ENCODE results near the gene DNAJC30.

The DNAJC30 gene

DNA sequence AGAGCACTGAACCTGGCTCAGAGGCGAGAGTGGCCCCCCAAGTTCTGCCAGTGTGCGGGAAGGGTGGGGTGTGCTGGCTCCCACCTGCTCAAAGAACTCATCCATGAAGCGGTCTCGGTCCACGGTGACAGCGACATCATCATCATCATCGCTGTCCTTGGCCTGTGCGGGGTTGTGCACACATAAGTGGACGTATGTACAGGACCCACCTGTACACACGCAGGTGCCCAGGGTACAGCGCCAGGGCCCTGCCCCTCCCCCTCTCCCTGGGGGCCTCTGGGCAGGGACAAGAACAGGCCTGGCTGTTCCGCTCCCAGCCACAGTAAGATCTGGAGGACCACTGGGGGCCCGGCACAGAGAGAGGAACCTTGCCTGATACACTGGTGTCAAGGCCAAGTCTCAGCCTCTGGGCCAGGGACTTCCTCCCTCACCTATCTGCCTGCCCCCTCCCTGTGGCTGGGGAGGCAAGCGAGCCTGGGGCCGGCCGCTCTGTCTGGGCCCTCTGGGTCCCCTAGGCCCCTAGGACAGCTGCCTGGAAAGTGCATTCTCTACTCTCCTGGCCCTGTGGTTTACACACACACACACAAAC, 25.8 kb upstream of the DNAJC30 start:
- TF ChIP-seq, protein P1, sequence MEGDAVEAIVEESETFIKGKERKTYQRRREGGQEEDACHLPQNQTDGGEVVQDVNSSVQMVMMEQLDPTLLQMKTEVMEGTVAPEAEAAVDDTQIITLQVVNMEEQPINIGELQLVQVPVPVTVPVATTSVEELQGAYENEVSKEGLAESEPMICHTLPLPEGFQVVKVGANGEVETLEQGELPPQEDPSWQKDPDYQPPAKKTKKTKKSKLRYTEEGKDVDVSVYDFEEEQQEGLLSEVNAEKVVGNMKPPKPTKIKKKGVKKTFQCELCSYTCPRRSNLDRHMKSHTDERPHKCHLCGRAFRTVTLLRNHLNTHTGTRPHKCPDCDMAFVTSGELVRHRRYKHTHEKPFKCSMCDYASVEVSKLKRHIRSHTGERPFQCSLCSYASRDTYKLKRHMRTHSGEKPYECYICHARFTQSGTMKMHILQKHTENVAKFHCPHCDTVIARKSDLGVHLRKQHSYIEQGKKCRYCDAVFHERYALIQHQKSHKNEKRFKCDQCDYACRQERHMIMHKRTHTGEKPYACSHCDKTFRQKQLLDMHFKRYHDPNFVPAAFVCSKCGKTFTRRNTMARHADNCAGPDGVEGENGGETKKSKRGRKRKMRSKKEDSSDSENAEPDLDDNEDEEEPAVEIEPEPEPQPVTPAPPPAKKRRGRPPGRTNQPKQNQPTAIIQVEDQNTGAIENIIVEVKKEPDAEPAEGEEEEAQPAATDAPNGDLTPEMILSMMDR (IDR thresholded peaks at IDR 0.05; ENCODE audit: control insufficient read depth, insufficient read depth, low read depth, low read length, missing control alignments) = no peak
- DNase-seq (ENCODE audit: low read depth) = no peak
- H3K4me3 ChIP-seq (ENCODE audit: control insufficient read depth, low read depth, low read length) = no peak overlapping the region

DNA sequence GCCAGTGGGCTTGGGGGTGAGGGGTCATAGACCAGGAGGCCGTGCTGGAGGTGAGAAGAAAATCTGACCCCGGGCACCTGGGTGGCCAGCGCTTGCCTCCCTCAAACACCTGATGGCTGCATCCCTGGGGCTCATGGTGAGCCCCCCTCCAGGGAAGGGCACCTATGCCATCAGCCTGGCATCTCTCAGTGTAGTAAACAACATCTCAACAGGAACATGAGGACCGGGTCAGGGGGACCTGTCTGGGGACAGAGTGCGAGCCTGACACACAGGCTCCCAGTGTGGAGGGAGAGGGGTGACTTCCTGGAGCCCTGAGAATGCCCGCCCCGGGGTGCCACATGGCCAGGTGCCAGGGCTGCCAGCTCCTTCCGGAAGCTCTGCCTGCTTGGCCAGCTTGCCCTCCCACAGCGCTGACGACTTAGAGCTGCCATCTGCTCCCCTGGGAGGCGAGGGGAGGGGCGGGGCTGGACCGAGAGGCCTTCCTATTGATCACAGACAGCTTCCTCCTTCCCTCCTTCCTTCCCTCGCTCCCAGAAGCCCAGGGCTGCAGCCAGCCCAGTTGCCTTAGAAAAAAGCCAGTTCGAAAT, 23.9 kb upstream of the DNAJC30 start:
- TF ChIP-seq, protein P1 (IDR thresholded peaks at IDR 0.05; ENCODE audit: control insufficient read depth, insufficient read depth, low read depth, low read length, missing control alignments) = no peak
- DNase-seq (ENCODE audit: low read depth) = no peak
- H3K4me3 ChIP-seq (ENCODE audit: control insufficient read depth, low read depth, low read length) = no peak overlapping the region

DNA sequence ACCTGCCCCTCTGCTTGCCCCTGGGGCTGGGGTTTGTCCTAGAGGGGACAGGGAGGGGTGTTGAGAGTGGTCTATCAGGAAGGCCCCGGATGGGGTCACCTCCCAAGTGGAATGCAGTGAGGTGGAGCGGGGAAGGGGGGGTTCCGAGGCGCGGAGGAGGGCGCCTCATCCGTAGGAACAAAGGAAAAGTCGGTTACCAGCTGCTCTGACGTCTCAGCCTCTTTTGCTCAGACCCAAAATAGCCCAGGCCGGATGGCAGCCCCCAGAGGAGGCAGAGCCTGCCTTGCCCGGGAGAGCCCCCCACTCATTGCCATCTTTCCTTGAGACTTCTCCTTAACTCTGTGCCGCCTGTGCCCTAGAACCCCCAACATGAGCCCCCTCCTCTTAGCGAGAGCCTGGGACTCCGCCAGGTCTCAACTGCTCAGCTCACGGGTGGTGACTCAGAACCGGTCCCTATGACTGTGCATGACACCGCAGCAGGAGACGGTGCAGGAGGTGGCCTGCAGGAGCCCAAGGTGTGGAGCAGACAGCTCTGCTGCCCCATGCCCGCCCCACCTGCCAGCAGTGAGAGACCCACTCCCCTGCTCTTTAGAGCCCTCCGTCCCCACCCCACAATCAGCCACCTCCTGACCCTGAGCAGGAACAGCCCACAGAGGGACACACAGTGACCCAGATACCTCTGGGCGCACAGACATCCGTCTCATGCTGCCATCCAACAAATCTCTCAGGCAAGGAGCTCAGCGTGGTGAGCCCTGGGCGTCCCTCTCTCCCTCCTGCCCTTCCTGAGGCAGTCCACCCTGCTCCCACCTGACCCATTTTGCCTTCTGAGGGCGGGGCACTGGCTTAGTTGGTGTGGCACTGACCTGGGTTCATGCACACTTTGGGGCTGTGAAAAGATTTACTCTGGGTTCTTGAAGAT, 23.1 kb upstream of the DNAJC30 start:
- no peak for DNase-seq (ENCODE audit: low read depth)
- H3K4me3 ChIP-seq (ENCODE audit: control insufficient read depth, low read depth, low read length) = no peak overlapping the region
- TF ChIP-seq, protein P1 (IDR thresholded peaks at IDR 0.05; ENCODE audit: control insufficient read depth, insufficient read depth, low read depth, low read length, missing control alignments) = no peak

DNA sequence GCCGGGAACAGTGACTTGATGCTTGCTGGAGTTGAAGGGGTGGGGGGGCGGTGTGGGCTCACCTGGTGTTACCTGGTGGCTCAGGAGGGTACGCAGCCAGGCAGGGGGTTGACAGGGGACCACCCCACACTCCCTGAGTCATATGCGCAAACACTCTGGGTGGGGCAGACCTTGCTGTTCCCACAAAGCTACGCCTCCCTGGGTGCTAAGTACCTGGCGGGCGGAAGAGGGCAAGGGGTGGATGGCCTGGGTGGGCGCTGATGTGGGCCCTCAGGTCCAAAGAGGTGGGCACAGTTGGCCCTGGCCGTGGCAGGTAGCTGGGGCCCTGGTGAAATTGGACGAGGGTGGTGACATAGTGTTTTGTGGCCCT, 22.3 kb upstream of the DNAJC30 start:
- no peak for DNase-seq (ENCODE audit: low read depth)
- TF ChIP-seq, protein P1 (IDR thresholded peaks at IDR 0.05; ENCODE audit: control insufficient read depth, insufficient read depth, low read depth, low read length, missing control alignments) = no peak
- H3K4me3 ChIP-seq (ENCODE audit: control insufficient read depth, low read depth, low read length) = no peak overlapping the region

DNA sequence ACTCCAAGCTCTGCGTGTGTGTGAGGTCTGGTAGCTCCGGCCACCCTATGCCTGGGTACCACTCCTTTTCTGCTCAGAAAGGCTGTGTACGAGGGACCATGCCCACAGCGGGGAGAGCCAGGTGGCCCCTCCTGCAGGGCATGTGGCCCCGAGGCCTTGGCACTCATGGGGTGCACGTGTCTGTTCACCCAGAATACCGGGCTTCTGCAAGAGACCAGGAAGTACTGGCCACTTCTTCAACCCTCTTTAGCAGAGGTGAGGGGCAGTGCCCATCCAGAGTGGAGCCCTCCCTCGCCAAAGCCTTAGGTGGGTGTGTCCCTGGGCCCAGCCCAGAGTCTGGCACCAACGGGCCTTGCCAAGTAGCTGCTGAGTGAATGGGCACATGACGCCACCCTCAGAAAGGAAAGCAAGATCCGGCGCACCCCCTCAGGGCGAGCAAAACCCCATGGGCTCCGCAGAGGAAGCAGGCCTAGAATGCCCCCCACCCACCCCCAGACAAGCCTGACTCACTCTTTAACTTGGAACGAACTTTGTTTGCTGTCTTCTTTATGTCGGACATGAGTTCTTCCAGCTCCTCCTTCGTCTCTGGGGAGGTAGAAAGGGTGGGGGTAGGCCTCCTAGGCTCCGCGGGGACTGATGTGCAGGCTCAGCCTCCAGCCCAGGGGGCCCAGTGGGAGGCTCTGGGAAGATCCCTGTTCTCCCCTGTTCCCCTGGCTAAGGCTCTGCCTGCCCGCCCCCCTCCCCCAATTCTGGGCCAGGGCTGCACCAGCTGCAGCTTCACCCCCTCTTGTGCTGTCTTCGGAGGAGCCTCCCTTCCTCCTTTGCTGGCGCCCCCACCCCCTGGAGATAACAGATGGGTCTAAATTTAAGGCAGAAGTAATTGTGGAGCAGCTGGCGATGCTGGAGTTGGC, 21.6 kb upstream of the DNAJC30 start:
- H3K4me3 ChIP-seq (ENCODE audit: control insufficient read depth, low read depth, low read length) = no peak overlapping the region
- no peak for DNase-seq (ENCODE audit: low read depth)
- TF ChIP-seq, protein P1 (IDR thresholded peaks at IDR 0.05; ENCODE audit: control insufficient read depth, insufficient read depth, low read depth, low read length, missing control alignments) = no peak
